Measurements from ENCODE around the gene LRRN2.
"Not testable (repeated sequence)": the region's sequence is repeated elsewhere in the genome, so short reads cannot be mapped to it uniquely, and the experiment has no call there.

LRRN2 gene

GRCh38 chr1:204658295-204658694, 27.2 kb downstream of the LRRN2 start:
- no peak for DNase-seq

- DNase-seq = no peak
Observed at GRCh38 chr1:204653590-204654340, 31.8 kb downstream of the LRRN2 start.

GRCh38 chr1:204652497-204652896, 33.0 kb downstream of the LRRN2 start:
- DNase-seq = no peak

- no peak for DNase-seq
Observed at GRCh38 chr1:204651843-204652421, 33.6 kb downstream of the LRRN2 start.

GRCh38 chr1:204650911-204651570, 34.5 kb downstream of the LRRN2 start:
- no peak for DNase-seq

- no peak for DNase-seq
Observed at GRCh38 chr1:204649721-204650521, 35.6 kb downstream of the LRRN2 start.

- no peak for DNase-seq
Observed at GRCh38 chr1:204648576-204648975, 37.0 kb downstream of the LRRN2 start.

GRCh38 chr1:204647805-204648153, 37.8 kb downstream of the LRRN2 start:
- no peak for DNase-seq

- DNase-seq = no peak
Observed at GRCh38 chr1:204647114-204647804, 38.3 kb downstream of the LRRN2 start.

- no peak for DNase-seq
Observed at GRCh38 chr1:204645666-204646065, 39.9 kb downstream of the LRRN2 start.

GRCh38 chr1:204645251-204645650, 40.3 kb downstream of the LRRN2 start:
- no peak for DNase-seq

- no peak for DNase-seq
Observed at GRCh38 chr1:204643503-204643902, 42.0 kb downstream of the LRRN2 start.

- DNase-seq = no peak
Observed at GRCh38 chr1:204641936-204642335, 43.6 kb downstream of the LRRN2 start.

GRCh38 chr1:204641455-204641854, 44.1 kb downstream of the LRRN2 start:
- DNase-seq = no peak

- no peak for DNase-seq
Observed at GRCh38 chr1:204640578-204640977, 45.0 kb downstream of the LRRN2 start.

GRCh38 chr1:204634260-204634910, 51.2 kb downstream of the LRRN2 start:
- no peak for DNase-seq

- DNase-seq = no peak
Observed at GRCh38 chr1:204633665-204634064, 51.9 kb downstream of the LRRN2 start.

GRCh38 chr1:204630132-204630905, 55.2 kb downstream of the LRRN2 start:
- no peak for DNase-seq

- not testable (repeated sequence) for DNase-seq
Observed at GRCh38 chr1:204629459-204629858, 56.1 kb downstream of the LRRN2 start.

GRCh38 chr1:204628868-204629267, 56.7 kb downstream of the LRRN2 start:
- no peak for DNase-seq

GRCh38 chr1:204627436-204627835, 58.1 kb downstream of the LRRN2 start:
- DNase-seq = no peak

Data from CD4-positive, alpha-beta T cell treated with Interferon gamma for 1 hour (primary cell).